ENCODE measurements around the gene MRPL52.
"Not testable (repeated sequence)": the region's sequence is repeated elsewhere in the genome, so short reads cannot be mapped to it uniquely, and the experiment has no call there.

Gene MRPL52

DNA sequence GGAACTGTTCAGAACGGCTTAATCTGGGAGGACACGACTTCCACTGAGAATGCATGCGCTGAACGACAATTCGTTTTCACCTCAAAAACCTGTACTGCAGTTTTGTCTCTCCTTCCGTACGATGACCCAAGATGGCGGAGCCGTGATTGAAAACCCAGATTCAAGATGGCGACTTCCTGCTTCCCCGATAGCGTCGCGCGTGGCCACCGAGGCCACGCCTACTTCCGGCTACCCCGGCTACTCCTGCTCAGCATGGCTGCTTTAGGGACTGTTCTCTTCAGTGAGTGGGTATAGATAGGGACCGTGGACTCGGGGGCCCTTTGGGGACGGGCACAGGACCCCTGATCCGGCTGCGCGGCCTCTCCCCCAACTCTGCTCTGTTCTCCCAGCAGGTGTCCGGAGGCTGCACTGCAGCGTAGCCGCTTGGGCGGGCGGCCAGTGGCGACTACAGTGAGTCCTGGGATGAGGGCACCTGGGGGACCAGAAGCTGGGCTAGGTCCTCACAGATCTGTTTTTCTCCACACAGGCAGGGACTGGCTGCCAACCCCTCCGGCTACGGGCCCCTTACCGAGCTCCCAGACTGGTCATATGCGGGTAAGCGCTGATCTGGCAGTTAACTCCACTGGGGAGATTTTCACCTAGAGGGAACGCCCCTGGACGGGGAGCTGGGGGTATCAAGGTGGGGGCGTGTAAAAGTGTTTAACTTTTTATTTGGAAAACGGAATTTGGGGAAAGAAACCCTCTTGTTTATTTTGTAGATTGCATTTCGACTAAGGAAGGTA is at the start of gene MRPL52:
TSS of gene MRPL52 (plus strand) at position 227 of the 782 bp plus-strand sequence. CDS start at position 253, 26 bp downstream.
- peak; percentile 90 for DNase-seq (ENCODE audit: low spot score)

DNA sequence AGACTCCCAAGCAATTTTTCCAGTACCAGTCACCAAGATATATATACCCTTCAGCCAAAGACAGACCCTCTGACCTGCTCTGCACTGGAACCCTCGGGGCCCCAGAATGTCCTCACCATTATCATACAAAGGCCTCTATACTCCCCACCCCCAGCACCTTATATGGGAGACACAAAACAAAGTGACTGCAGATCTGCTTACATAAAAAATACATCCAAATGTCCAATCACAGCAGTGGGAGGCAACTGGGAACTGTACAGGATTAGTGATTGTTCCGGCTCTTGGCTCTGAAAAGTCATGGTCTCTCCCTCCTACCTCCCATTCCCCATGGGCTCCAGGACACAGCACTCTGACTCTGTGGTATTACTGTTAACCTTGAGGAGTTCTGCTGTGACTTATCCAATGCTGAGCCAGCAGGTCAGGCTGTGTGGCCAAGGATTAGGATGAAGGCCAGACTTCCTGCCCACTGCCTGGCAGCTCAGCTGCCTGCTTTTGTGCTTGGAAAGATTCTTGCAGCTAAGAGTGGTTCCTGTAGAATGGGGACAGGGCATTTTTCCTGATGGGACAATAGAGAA is 49.5 kb upstream of the MRPL52 start:
- DNase-seq (ENCODE audit: low spot score), result peak; percentile 17

DNA sequence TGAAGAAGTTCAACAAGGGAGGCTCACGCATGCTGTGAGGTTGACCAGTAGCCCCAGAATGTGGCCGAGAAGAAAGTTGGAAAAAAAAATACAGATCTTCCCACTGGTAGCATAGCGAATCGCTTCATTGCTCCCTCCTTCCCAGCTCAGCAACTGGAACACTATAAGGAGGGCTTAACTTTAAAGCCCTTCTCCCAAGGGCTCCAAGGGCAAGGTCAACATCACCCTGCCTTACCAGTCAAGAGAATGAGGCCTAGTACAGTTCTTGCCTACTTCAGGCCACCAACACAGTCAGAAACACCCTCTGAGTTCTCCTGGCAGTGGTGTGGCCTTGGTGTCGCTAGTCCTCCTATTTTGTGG is 48.8 kb upstream of the MRPL52 start:
- DNase-seq (ENCODE audit: low spot score), result no peak

DNA sequence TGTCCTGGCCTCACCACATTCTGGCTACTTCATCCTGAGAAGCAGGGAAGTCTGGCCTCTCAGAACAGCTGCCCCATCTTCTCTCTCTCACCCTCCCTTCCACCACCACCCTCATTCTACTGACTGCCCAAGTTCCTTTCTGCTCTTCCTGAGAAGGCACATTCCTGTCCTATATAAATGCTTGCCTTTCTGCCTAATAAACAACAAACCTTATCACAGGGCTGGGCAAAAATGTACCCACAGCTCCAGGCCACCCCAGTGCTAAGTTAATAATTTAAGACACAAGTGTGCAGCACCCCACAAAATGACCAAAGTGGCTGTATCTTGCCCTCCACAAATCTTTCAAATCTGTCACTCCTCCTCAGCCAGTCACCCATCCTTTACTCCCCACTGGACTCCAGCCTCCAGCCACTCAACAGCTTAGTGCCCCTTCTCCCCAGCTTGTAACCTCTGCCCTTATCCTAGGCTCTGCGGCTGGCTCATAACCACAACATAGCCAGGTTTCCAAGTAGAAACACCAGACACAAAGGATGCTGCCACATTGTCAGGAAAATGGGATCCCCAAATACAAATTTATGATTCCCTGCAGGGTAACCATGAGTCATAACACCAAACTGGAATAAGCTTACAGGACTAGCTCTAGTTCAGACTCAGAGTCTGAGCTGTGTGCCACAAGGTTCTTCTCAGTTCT is 48.2 kb upstream of the MRPL52 start:
- peak; percentile 59 for DNase-seq (ENCODE audit: low spot score)

DNA sequence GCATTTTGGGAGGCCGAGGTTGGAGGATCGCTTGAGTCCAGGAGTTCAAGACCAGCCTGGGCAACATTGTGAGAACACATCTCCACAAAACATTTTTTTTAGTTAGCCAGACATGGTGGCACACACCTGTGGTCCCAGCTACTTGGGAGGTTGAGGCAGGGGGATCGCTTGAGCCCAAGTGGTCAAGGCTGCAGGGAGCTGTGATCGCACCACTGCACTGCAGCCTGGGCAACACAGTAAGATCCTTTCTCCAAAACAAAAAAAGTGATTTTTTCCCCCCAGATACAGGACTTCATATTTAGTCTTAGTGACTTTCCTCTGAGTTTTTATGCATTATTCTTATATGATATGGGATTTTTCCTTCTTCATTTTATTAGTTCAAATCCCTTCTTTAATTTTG is 43.0 kb upstream of the MRPL52 start:
- DNase-seq (ENCODE audit: low spot score), result no peak

DNA sequence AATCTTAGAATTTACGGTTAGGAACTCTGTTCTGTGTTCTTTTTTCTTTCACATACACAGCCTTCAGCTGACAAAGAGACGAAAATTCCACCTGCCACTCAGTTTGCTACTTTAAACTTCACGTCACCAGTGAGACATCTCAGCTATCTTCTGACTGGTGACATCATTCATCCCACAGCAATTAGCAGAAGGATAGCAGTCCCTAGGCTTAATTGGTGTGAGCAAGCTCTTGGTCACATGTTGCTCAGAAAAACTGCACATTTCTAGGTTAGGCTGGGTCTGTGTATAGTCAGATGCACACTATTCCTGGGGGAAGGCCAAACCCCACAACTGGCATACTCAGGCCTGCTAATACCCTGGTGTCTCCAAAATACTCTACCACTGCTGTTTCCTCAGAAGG is 38.4 kb upstream of the MRPL52 start:
- DNase-seq (ENCODE audit: low spot score), result peak; percentile 49

DNA sequence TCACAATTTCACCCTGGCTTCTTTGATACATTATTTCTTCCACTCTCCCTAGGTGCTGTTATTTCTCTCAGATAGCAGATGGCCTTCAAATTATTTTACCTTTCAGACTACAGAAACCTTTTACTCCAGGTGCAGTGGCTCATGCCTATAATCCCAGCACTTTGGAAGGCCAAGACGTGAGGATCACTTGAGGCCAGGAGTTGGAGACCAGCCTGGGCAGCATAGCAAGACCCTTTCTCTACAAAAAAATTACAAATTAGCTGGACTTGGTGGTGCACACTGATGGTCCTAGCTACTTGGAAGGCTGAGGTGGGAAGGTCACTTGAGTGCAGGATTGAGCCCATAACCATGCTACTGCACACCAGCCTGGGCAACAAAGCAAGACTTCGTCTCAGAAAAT is 37.5 kb upstream of the MRPL52 start:
- no peak for DNase-seq (ENCODE audit: low spot score)

DNA sequence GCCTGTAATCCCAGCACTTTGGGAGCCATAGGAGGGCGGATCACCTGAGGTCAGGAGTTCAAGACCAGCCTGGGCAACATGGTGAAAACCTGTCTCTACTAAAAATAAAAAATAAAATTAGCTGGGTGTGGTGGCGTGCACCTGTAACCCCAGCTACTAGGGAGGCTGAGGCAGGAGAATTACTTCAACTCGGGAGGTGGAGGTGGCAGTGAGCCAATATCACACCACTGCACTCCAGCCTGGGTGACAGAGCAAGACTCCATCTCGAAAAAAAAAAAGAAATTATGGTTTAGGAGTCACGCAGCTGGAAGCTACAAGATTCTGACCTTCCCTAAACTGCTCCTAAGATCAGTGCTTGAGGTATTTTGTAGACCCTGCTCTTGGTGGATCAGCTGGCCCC is 36.1 kb upstream of the MRPL52 start:
- not testable (repeated sequence) for DNase-seq (ENCODE audit: low spot score)

DNA sequence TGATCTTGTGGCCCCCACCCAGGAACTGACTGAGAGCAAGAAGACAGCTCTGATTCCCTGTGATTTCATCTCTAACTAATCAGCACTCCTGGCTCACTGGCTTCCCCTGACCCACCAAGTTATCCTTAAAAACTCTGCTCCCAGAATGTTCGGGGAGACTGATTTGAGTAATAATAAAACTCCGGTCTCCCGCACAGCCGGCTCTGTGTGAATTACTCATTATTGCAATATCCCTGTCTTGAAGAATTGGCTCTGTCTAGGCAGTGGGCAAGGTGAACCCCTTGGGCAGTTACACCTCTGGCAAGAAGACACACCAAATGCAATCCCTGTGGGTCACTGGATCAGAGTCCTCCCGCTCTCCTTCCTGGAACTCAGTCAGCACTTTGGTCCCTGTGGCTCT is 35.7 kb upstream of the MRPL52 start:
- DNase-seq (ENCODE audit: low spot score), result no peak

DNA sequence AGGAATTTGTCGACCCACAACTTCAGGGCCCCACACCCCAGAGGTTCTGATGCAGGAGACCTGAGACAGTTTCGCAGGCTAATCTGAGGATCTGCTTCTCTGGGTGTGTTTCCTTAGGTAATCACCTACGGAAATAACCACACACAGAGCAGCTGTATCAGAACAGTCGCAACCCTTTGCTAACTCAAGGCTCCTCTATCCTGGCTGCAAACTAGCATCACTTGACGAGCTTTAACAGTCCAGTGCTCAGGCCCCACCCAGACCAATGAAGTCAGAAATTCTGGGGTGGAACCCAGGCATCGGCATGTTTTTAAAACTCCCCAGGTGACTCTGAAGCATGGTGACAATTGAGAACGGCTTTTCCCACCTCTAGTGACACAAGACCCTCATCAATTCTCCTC is 35.1 kb upstream of the MRPL52 start:
- no peak for DNase-seq (ENCODE audit: low spot score)

DNA sequence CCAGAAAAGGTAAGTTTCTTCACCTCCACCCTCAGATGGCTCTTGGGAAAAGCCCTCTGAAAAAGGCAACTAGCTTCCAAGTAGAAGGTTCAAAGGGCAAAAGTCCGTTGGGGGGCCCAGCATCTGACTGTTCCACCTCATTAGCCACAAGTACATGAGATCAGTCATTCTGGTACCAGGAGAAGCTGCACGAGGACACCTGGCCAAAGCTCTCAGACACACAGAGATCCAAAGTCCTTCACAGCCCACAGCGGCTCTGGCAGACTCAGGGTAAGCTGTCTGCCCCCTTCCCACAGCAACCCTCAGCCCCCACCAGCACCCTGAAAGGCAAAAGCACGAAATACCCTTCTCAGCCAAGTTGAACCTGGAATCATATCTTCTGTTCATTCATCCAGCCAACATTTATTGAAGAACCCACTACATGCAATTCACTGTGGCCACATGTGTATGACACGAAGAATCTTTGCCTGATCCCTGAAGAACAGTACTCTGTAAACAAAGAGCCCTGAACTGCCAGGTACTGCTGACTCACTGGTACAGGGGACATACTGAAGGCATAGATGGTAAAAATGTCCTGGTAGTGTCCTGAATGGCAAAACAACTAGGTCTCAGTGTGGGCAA is 33.5 kb upstream of the MRPL52 start:
- DNase-seq (ENCODE audit: low spot score), result no peak

DNA sequence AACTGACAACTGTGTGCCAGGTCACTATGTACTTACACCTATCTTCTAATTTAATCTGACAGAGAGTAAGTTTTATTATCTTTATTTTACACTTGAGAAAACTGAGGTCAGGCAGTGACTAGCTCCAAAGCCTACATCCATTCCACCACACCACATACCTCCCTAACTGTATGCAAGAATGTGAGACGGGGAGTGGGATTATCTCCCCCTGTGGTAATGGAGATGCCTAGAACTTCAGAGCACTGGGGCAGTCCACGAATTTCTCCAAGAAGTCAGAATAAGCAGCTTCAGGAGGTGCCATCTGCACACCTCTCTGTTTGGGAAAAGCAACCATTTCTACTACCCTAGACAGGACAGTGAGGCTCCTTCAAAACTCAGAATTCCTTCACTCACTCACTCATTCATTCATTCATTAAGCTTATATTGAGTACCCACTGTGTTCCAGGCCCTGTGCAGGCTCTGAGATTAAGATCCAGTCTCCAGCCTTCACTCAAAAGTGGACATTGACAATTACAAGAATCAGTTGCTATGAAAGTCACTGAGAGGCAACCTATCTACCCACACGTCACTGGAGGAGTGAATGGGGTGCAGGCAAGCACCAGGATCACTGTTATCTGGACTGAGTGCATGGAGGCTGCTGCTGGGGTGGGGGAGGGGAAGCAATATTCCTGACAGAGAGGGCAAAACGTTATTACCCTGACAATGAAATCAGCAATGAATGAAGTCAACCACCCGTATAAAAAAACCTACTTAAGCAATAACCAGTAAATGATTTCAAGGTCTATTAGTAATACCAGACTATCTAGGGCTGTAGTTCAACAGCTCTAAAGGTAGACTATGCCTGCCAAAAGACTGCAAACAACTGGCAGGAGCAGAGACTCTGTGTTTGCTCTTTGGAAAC is 32.4 kb upstream of the MRPL52 start:
- no peak for DNase-seq (ENCODE audit: low spot score)

DNA sequence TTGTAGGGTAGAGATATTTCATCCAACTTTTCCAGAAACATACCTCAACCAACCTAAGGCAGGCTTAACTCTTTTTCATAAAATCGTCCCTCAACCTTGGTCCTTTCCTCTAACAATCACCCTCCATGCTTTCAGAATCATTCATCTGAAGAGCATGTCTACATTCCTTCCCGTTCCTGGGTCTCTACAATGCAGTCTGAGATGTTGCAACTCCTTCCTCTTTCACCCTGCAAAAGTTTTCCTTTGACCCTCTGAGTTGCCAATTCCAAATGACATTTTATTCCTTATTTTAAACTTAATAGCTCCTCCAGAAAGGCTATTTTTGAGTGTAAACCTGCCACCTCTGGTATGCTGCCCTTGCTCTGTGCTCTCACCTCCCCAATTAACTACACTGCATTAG is 31.2 kb upstream of the MRPL52 start:
- DNase-seq (ENCODE audit: low spot score), result no peak

DNA sequence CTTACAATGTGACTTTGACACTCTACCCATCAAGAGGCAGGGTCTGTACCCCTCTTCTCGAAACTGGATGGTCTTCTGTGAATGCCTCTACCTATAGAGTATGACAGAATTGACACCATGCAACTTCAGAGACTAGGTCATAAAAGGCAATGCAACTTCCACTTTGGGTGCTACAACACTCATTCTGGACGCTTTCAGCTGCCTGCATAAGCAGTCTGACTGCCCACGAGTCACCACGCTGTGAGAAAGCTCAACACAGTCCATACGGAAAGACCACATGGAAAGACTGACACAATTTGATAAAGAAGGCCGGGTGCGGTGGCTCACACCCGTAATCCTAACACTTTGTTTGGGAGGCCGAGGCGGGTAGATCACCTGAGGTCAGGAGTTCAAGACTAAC is 29.3 kb upstream of the MRPL52 start:
- no peak for DNase-seq (ENCODE audit: low spot score)

DNA sequence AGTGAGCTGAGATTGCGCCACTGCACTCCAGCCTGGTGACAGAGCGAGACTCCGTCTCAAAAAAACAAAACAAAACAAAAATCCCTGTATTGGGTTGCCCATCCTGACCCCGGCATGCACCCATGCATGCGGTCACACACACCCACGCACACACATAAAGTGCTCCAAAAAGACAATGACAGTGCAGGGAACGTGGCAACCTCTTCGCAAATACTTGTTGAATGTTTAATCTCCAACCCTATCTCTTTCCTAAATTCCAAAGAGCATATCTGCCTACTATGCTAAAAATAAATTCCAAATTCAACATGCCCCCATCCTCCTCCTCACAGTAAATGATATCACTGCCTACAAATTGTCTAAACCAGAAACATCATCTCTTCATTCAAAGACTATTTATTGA is 28.0 kb upstream of the MRPL52 start:
- DNase-seq (ENCODE audit: low spot score), result no peak

DNA sequence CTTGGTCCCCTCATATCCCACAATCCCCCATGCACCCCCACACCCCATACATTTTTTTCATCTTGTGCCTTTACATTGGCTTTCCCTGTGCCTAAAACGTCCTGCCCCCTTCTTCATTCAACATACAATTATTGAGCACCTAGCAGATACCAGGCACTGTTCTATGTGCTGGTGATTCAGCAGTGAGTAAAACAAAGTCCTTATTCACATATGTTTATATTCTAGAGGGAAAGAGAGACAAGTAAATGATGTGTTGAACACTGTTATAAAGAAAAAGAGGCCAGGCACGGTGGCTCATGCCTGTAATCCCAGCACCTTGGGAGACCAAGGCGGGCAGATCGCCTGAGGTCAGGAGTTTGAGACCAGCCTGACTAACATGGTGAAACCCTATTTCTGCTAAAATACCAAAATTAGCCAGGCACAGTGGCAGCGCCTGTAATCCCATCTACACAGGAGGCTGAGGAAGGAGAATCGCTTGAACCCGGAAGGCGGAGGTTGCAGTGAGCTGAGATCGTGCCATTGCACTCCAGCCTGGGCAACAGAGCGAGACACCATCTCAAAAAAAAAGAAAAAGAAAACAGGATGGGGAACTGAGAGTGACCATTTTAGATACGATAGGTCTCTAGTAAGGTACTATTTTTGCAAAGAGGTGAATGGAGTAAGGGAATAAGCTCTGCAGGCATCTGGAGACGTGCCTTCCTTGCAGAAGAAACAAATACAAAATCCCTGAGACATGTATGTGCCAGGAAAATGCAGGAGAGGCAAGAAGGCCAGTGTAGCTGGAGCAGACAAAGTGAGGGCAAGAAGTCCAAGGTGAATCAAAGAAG is 26.6 kb upstream of the MRPL52 start:
- no peak for DNase-seq (ENCODE audit: low spot score)

DNA sequence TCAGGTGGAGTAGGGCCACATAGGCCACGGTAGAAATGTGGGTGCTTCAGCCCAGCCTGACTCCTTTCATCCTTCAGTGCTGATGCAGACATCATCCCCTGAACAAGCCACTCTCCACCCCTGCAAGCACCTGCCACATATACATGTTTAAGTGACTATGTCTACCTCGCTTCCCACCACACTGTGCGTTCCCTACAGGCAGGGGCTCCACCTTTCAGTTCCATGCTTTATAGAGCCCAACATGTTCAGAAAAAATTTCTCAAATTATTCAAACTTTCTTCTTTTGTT is 26.1 kb upstream of the MRPL52 start:
- no peak for DNase-seq (ENCODE audit: low spot score)

DNA sequence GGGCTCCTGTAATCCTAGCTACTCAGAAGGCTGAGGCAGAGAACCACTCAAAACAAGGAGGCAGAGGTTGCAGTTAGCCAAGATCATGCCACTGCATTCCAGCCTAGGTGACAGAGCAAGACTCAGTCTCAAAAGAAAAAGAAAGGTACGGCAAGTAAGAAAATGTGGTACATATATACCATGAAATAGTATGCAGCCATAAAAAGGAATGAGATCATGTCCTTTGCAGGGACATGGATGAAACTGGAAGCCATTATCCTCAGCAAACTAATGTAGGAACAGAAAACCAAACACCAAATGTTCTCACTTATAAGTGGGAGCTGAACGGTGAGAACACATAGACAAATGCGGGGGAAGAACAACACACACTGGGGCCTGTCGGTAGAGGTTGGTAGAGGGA is 24.5 kb upstream of the MRPL52 start:
- not testable (repeated sequence) for DNase-seq (ENCODE audit: low spot score)

DNA sequence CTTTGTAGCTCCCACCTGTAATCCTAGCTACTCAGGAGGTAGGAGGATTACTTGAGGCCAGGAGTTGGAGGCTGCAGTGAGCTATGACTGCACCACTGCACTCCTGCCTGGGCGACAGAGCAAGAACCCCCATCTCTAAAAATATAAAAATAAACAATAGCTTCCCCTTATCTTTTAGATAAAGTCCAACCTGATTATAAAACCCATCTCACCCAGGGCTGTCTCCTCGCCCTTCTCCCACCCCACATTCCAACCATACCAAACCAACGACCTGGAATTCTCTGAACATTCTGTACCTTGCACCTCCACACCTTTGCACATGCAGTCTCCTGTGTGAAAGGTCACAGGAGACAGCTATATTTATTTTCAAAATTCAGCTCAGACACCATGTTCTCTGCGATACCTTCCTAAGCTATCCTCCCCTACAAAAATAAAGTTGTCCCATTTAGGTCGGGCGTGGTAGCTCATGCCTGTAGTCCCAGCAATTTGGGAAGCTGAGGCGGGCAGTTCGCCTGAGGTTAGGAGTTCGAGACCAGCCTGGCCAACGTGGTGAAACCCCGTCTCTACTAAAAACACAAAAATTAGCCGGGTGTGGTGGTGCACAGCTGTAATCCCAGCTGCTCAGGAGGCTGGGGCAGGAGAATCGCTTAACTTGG is 22.1 kb upstream of the MRPL52 start:
- no peak for DNase-seq (ENCODE audit: low spot score)

DNA sequence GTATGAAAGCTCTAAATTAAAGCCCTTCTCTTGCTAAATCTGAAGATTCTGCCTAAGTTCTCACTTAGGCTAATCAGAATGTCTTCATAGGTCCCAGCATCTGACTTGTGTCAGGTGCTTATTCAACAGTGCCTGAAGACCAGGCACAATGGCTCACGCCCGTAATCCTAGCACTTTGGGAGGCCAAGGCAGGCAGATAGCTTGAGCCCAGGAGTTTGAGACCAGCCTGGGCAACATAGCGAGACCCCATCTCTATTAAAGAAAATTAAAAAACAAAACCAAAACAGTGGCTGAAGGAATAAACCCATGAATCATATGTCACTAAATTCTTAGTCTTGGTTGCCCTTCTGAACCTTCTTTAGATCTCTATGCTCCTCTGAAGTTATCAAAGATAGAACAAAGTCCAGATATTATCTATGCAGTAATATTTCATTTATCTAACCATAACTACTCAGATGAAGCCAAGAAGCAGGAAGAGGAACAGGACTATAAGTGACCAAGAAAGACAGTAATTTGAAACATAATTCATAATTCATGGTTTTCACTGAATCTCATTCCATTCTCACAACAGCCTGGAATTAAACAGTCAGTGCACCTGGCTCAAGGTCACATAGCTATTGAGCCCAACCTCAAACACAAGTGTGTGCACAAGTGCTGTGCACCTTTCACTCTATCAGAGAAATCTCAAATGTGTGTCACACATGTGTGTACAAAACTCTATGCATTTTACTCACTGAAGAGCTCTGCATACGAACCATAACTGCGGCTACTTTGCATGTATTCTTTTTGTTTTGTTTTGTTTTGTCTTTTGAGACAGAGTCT is 21.1 kb upstream of the MRPL52 start:
- no peak for DNase-seq (ENCODE audit: low spot score)
